ENCODE measurements around the gene ZNF587B. TPM values are rescaled to one million over a fixed set of nuclear protein-coding genes. Genes with fewer than 3 reads are reported as not detected.
"Not testable (repeated sequence)": the region's sequence is repeated elsewhere in the genome, so short reads cannot be mapped to it uniquely, and the experiment has no call there.

The ZNF587B gene
- total RNA-seq, 1 experiment from 2014 or later, result 12.5 TPM

GRCh38 chr19:57867868-57868492 lies 37.9 kb downstream of the ZNF587B start:
- DNase-seq (ENCODE audit: extremely low read depth, low read depth), result no peak

- not testable (repeated sequence) for DNase-seq (ENCODE audit: extremely low read depth, low read depth)
Measured at GRCh38 chr19:57869655-57870054, 39.6 kb downstream of the ZNF587B start.

- no peak for DNase-seq (ENCODE audit: extremely low read depth, low read depth)
Measured at GRCh38 chr19:57870225-57870624, 40.1 kb downstream of the ZNF587B start.

GRCh38 chr19:57872450-57872849 lies 42.4 kb downstream of the ZNF587B start:
- no peak for DNase-seq (ENCODE audit: extremely low read depth, low read depth)

GRCh38 chr19:57873883-57874799 lies 44.0 kb downstream of the ZNF587B start:
- not testable (repeated sequence) for DNase-seq (ENCODE audit: extremely low read depth, low read depth)

- no peak for DNase-seq (ENCODE audit: extremely low read depth, low read depth)
Measured at GRCh38 chr19:57886046-57886445, 55.9 kb downstream of the ZNF587B start.

GRCh38 chr19:57887195-57887941 lies 57.3 kb downstream of the ZNF587B start:
- DNase-seq (ENCODE audit: extremely low read depth, low read depth), result no peak

GRCh38 chr19:57888107-57888559 lies 58.0 kb downstream of the ZNF587B start:
- no peak for DNase-seq (ENCODE audit: extremely low read depth, low read depth)

GRCh38 chr19:57888560-57889231 lies 58.6 kb downstream of the ZNF587B start, which contains the start of gene ZNF814:
TSS of gene ZNF814 (minus strand) at chr19:57889037. CDS start at chr19:57888802, 235 bp downstream.
- no peak for DNase-seq (ENCODE audit: extremely low read depth, low read depth)

GRCh38 chr19:57890706-57891105 lies 60.6 kb downstream of the ZNF587B start:
- DNase-seq (ENCODE audit: extremely low read depth, low read depth), result not testable (repeated sequence)

Other genes starting within 250 kb of the ZNF587B start
- gene ZIK1, start 246.2 kb upstream of the ZNF587B start, total RNA-seq (2014; rRNA removed; shearing (Covaris generic)), result not detected in 2 replicates
- gene ZNF530, start 230.4 kb upstream of the ZNF587B start, total RNA-seq (2014; rRNA removed; shearing (Covaris generic)), result 3.8 and 4.8 TPM in 2 replicates
- gene ZNF134, start 216.1 kb upstream of the ZNF587B start, total RNA-seq (2014; rRNA removed; shearing (Covaris generic)), result 15.1 and 15.9 TPM in 2 replicates
- gene ZNF211, start 197.1 kb upstream of the ZNF587B start, total RNA-seq (2014; rRNA removed; shearing (Covaris generic)), result 5.9 and 6.9 TPM in 2 replicates
- gene ZSCAN4, start 161.4 kb upstream of the ZNF587B start, total RNA-seq (2014; rRNA removed; shearing (Covaris generic)), result not detected in 2 replicates
- 8.1 and 8.7 TPM in 2 replicates for gene ZNF551, start 148.3 kb upstream of the ZNF587B start, total RNA-seq (2014; rRNA removed; shearing (Covaris generic))
- not detected in 2 replicates for gene ZNF154, start 121.1 kb upstream of the ZNF587B start, total RNA-seq (2014; rRNA removed; shearing (Covaris generic))
- gene ZNF671, start 102.7 kb upstream of the ZNF587B start, total RNA-seq (2014; rRNA removed; shearing (Covaris generic)), result not detected in 2 replicates
- 6.5 and 8.8 TPM in 2 replicates for gene ZNF776, start 83.5 kb upstream of the ZNF587B start, total RNA-seq (2014; rRNA removed; shearing (Covaris generic))
- gene ZNF586, start 60.6 kb upstream of the ZNF587B start, total RNA-seq (2014; rRNA removed; shearing (Covaris generic)), result 11.1 and 12.4 TPM in 2 replicates
- 3.1 and 4.9 TPM in 2 replicates for gene ZNF552, start 15.4 kb upstream of the ZNF587B start, total RNA-seq (2014; rRNA removed; shearing (Covaris generic))
- 11.5 and 13.9 TPM in 2 replicates for gene ZNF587, start 19.6 kb downstream of the ZNF587B start, total RNA-seq (2014; rRNA removed; shearing (Covaris generic))
- gene ZNF814, start 58.7 kb downstream of the ZNF587B start, total RNA-seq (2014; rRNA removed; shearing (Covaris generic)), result 2.1 and 2.5 TPM in 2 replicates
- 5.2 and 5.4 TPM in 2 replicates for gene ZNF417, start 86.3 kb downstream of the ZNF587B start, total RNA-seq (2014; rRNA removed; shearing (Covaris generic))
- not detected in 2 replicates for gene ZNF418, start 105.1 kb downstream of the ZNF587B start, total RNA-seq (2014; rRNA removed; shearing (Covaris generic))
- not detected in 2 replicates for gene ZNF256, start 117.4 kb downstream of the ZNF587B start, total RNA-seq (2014; rRNA removed; shearing (Covaris generic))
- gene C19orf18, start 144.2 kb downstream of the ZNF587B start, total RNA-seq (2014; rRNA removed; shearing (Covaris generic)), result not detected in 2 replicates
- gene ZNF606, start 172.5 kb downstream of the ZNF587B start, total RNA-seq (2014; rRNA removed; shearing (Covaris generic)), result 2.9 TPM in 2 replicates
- not detected in 2 replicates for gene ZSCAN1, start 203.7 kb downstream of the ZNF587B start, total RNA-seq (2014; rRNA removed; shearing (Covaris generic))
- gene ZNF135, start 229.0 kb downstream of the ZNF587B start, total RNA-seq (2014; rRNA removed; shearing (Covaris generic)), result 0.52 and 0.87 TPM in 2 replicates